Measurements from ENCODE around the gene ALCAM. TPM values are rescaled to one million over a fixed set of nuclear protein-coding genes. Genes with fewer than 3 reads are reported as not detected.
"Not testable (repeated sequence)": the region's sequence is repeated elsewhere in the genome, so short reads cannot be mapped to it uniquely, and the experiment has no call there.

The ALCAM gene
- total RNA-seq, 1 experiment from 2014 or later, result 36.9 TPM

- Histone ChIP-seq H3K9me3 (peaks cover 12% of the 10 kb centered on the region), H3K4me3 (no peak overlapping the region), H3K36me3 (peaks cover 2% of the 10 kb centered on the region; the same call in 1 of the 2 replicates), H3K27me3 (no peaks in the 10 kb centered on the region)
- DNase-seq, result no peak
Observed at GRCh38 chr3:105401691-105402149, 35.0 kb downstream of the ALCAM start.

- Histone ChIP-seq H3K27me3 (no peaks in the 10 kb centered on the region), H3K4me3 (no peak overlapping the region), H3K9me3 (peaks cover 12% of the 10 kb centered on the region), H3K36me3 (peaks cover 2% of the 10 kb centered on the region; the same call in 1 of the 2 replicates)
- peak; percentile 60 for DNase-seq
Observed at GRCh38 chr3:105402287-105402801, 35.6 kb downstream of the ALCAM start.

- peaks cover 12% of the 10 kb centered on the region for H3K9me3 ChIP-seq
- not testable (repeated sequence) for H3K27me3 ChIP-seq, H3K4me3 ChIP-seq, H3K36me3 ChIP-seq, DNase-seq
Observed at GRCh38 chr3:105403034-105403433, 36.3 kb downstream of the ALCAM start.

GRCh38 chr3:105406268-105406667 lies 39.6 kb downstream of the ALCAM start:
- Histone ChIP-seq H3K9me3 (peaks cover 12% of the 10 kb centered on the region), H3K4me3 (no peak overlapping the region), H3K36me3 (peaks cover 2% of the 10 kb centered on the region; the same call in 1 of the 2 replicates), H3K27me3 (no peaks in the 10 kb centered on the region)
- no peak for DNase-seq

- no peak for DNase-seq
- Histone ChIP-seq H3K4me3 (no peak overlapping the region), H3K36me3 (no peaks in the 10 kb centered on the region; the same call in 1 of the 2 replicates), H3K27me3 (no peaks in the 10 kb centered on the region), H3K9me3 (no peaks in the 10 kb centered on the region; the same call in 1 of the 2 replicates)
Observed at GRCh38 chr3:105409364-105409763, 42.7 kb downstream of the ALCAM start.

GRCh38 chr3:105413343-105413887 lies 46.7 kb downstream of the ALCAM start:
- Histone ChIP-seq H3K27me3 (no peaks in the 10 kb centered on the region), H3K4me3 (no peak overlapping the region), H3K9me3 (no peaks in the 10 kb centered on the region), H3K36me3 (no peaks in the 10 kb centered on the region)
- DNase-seq, result no peak

GRCh38 chr3:105414841-105415240 lies 48.1 kb downstream of the ALCAM start:
- H3K4me3 ChIP-seq, result no peak overlapping the region
- H3K36me3 ChIP-seq, result no peaks in the 10 kb centered on the region
- DNase-seq, result no peak
- H3K9me3 ChIP-seq, result no peaks in the 10 kb centered on the region
- H3K27me3 ChIP-seq, result no peaks in the 10 kb centered on the region

- DNase-seq, result no peak
- no peaks in the 10 kb centered on the region for H3K36me3 ChIP-seq
- H3K9me3 ChIP-seq, result no peaks in the 10 kb centered on the region
- H3K4me3 ChIP-seq, result no peak overlapping the region
- H3K27me3 ChIP-seq, result no peaks in the 10 kb centered on the region
Observed at GRCh38 chr3:105415951-105416350, 49.2 kb downstream of the ALCAM start.

GRCh38 chr3:105417525-105418289 lies 51.0 kb downstream of the ALCAM start:
- DNase-seq, result no peak
- H3K36me3 ChIP-seq, result no peaks in the 10 kb centered on the region
- no peak overlapping the region for H3K4me3 ChIP-seq
- no peaks in the 10 kb centered on the region for H3K9me3 ChIP-seq
- H3K27me3 ChIP-seq, result no peaks in the 10 kb centered on the region

GRCh38 chr3:105422645-105423044 lies 55.9 kb downstream of the ALCAM start:
- DNase-seq, result no peak
- Histone ChIP-seq H3K9me3 (no peaks in the 10 kb centered on the region), H3K4me3 (no peak overlapping the region), H3K36me3 (no peaks in the 10 kb centered on the region), H3K27me3 (no peaks in the 10 kb centered on the region)

- Histone ChIP-seq H3K27me3 (no peaks in the 10 kb centered on the region), H3K4me3 (no peak overlapping the region), H3K9me3 (no peaks in the 10 kb centered on the region), H3K36me3 (no peaks in the 10 kb centered on the region)
- no peak for DNase-seq
Observed at GRCh38 chr3:105423397-105423796, 56.7 kb downstream of the ALCAM start.

GRCh38 chr3:105424412-105425152 lies 57.9 kb downstream of the ALCAM start:
- Histone ChIP-seq H3K36me3 (no peaks in the 10 kb centered on the region), H3K27me3 (no peaks in the 10 kb centered on the region), H3K9me3 (no peaks in the 10 kb centered on the region), H3K4me3 (no peak overlapping the region)
- DNase-seq, result no peak

- no peak for DNase-seq
- Histone ChIP-seq H3K9me3 (no peaks in the 10 kb centered on the region), H3K27me3 (no peaks in the 10 kb centered on the region)
Observed at GRCh38 chr3:105425153-105425502, 58.4 kb downstream of the ALCAM start.

GRCh38 chr3:105427332-105427731 lies 60.6 kb downstream of the ALCAM start:
- no peak for DNase-seq
- no peaks in the 10 kb centered on the region for H3K9me3 ChIP-seq
- H3K36me3 ChIP-seq, result no peaks in the 10 kb centered on the region
- no peak overlapping the region for H3K4me3 ChIP-seq
- no peaks in the 10 kb centered on the region for H3K27me3 ChIP-seq

More at GRCh38 chr3:105425153-105425502, 58.4 kb downstream of the ALCAM start:
- Histone ChIP-seq H3K4me3 (no peak overlapping the region), H3K36me3 (no peaks in the 10 kb centered on the region)

GRCh38 chr3:105429034-105429762 lies 62.5 kb downstream of the ALCAM start:
- Histone ChIP-seq H3K27me3 (no peaks in the 10 kb centered on the region), H3K4me3 (no peak overlapping the region), H3K9me3 (no peaks in the 10 kb centered on the region), H3K36me3 (no peaks in the 10 kb centered on the region)
- DNase-seq, result no peak

GRCh38 chr3:105430455-105430854 lies 63.7 kb downstream of the ALCAM start:
- no peak overlapping the region for H3K4me3 ChIP-seq
- H3K9me3 ChIP-seq, result no peaks in the 10 kb centered on the region
- no peaks in the 10 kb centered on the region for H3K27me3 ChIP-seq
- no peaks in the 10 kb centered on the region for H3K36me3 ChIP-seq
- DNase-seq, result no peak

GRCh38 chr3:105431200-105431599 lies 64.5 kb downstream of the ALCAM start:
- no peak for DNase-seq

More at GRCh38 chr3:105431200-105431599, 64.5 kb downstream of the ALCAM start:
- Histone ChIP-seq H3K27me3 (no peaks in the 10 kb centered on the region), H3K9me3 (no peaks in the 10 kb centered on the region), H3K36me3 (no peaks in the 10 kb centered on the region), H3K4me3 (no peak overlapping the region)
